Measurements from ENCODE around the gene FNIP2. TPM values are rescaled to one million over a fixed set of nuclear protein-coding genes. Genes with fewer than 3 reads are reported as not detected.

FNIP2 gene
- total and polyA plus RNA-seq, 9 of the 15 experiments (the other 6 are each of a cell fraction or from before 2014, with no cell fraction given) = 1.7 to 15.5 (median 8.3) TPM

DNA sequence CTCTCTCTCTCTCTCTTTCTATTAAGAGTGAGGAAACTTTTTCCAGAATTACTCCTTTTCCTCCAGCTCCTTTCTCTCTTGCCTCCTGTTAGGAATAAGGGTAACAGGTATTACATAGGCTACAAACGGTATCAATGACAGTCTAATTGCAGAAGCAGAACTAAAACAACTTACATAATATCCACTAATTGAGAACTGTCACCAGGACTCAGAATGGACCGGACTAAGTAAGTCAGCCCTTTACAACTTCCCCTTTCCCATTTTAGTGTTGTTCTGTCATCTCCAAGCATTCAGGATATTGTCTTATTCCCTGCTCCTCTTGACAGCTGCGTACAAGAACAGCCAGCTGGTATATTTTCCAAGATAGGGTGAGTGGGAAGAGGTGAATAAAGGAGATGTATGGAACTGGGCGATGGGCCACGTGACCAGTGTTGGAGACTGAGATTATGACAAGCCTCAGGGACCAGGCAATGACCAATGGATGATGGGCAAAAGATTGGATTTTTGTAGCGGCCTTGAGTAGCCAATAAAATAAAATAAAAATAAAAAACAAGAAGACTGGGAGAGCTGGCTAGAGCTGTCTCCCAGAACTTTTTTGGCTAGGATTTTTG lies 2.3 kb upstream of the FNIP2 start (continued):
- TF ChIP-seq CEBPB (tag; IDR thresholded peaks at IDR 0.05) (peak; percentile 52; the same call in 1 of the 2 replicates), FOXK1 (CRISPR knock-in tag; IDR thresholded peaks at IDR 0.05; ENCODE audit: borderline replicate concordance) (no peak), E2F8 (IDR thresholded peaks at IDR 0.05; ENCODE audit: low read depth, partially characterized antibody) (no peak)
- TF ChIP-seq, protein P1, sequence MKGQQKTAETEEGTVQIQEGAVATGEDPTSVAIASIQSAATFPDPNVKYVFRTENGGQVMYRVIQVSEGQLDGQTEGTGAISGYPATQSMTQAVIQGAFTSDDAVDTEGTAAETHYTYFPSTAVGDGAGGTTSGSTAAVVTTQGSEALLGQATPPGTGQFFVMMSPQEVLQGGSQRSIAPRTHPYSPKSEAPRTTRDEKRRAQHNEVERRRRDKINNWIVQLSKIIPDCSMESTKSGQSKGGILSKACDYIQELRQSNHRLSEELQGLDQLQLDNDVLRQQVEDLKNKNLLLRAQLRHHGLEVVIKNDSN (CRISPR knock-in tag; IDR thresholded peaks at IDR 0.05) = peak; percentile 71
- TF ChIP-seq, protein P2, sequence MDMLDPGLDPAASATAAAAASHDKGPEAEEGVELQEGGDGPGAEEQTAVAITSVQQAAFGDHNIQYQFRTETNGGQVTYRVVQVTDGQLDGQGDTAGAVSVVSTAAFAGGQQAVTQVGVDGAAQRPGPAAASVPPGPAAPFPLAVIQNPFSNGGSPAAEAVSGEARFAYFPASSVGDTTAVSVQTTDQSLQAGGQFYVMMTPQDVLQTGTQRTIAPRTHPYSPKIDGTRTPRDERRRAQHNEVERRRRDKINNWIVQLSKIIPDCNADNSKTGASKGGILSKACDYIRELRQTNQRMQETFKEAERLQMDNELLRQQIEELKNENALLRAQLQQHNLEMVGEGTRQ (CRISPR knock-in tag; IDR thresholded peaks at IDR 0.05) = peak; percentile 80

All from K562 (cell line).